H9 (cell line): ENCODE data around the gene CD79A. TPM values are rescaled to one million over a fixed set of nuclear protein-coding genes. Genes with fewer than 3 reads are reported as not detected.

Source experiments
- DNase-seq: peaks from one replicate; pipeline ENCODE4 v3.0.0-alpha.2; 2017
- H2AFZ ChIP-seq: one replicate; pipeline ENCODE4 v1.6.1; 2013; ENCODE audit warnings: mild to moderate bottlenecking, low read length, control low read depth, moderate library complexity
- H2AK5ac ChIP-seq: 2 replicates; pipeline ENCODE4 v1.6.1; 2013; ENCODE audit warnings: low read length, control low read depth, mixed read lengths; ENCODE audit not compliant: insufficient read length
- H2BK120ac ChIP-seq: one replicate; pipeline ENCODE4 v1.6.1; 2013; ENCODE audit warnings: low read depth, mild to moderate bottlenecking, low read length, control low read depth, inconsistent platforms; ENCODE audit not compliant: poor library complexity, severe bottlenecking
- H2BK12ac ChIP-seq: 2 replicates; pipeline ENCODE4 v1.6.1; 2013; ENCODE audit warnings: low read length, control low read depth, mixed read lengths, low read depth; ENCODE audit not compliant: insufficient read length
- H2BK15ac ChIP-seq: 2 replicates; pipeline ENCODE4 v1.6.1; 2013; ENCODE audit warnings: low read depth, low read length, control low read depth
- H2BK20ac ChIP-seq: one replicate; pipeline ENCODE4 v1.6.1; 2013; ENCODE audit warnings: low read depth, mild to moderate bottlenecking, low read length, control low read depth, inconsistent platforms; ENCODE audit not compliant: poor library complexity, severe bottlenecking
- H2BK5ac ChIP-seq: 2 replicates; pipeline ENCODE4 v1.6.1; 2013; ENCODE audit warnings: low read length, control low read depth, mixed read lengths; ENCODE audit not compliant: insufficient read length
- H3K14ac ChIP-seq: 2 replicates; pipeline ENCODE4 v1.6.1; 2013; ENCODE audit warnings: low read length, control low read depth; ENCODE audit not compliant: insufficient read depth
- H3K18ac ChIP-seq: 2 replicates; pipeline ENCODE4 v1.6.1; 2013; ENCODE audit warnings: low read depth, mild to moderate bottlenecking, mixed read lengths, low read length, control low read depth; ENCODE audit not compliant: insufficient read length
- H3K23ac ChIP-seq: 2 replicates; pipeline ENCODE4 v1.6.1; 2013; ENCODE audit warnings: low read length, control low read depth, mixed read lengths, low read depth; ENCODE audit not compliant: insufficient read length
- H3K23me2 ChIP-seq: 2 replicates; pipeline ENCODE4 v1.6.1; 2013; ENCODE audit warnings: low read depth, mild to moderate bottlenecking, mixed read lengths, low read length, control low read depth; ENCODE audit not compliant: insufficient read length, poor library complexity, severe bottlenecking
- H3K27ac ChIP-seq: 2 replicates; pipeline ENCODE4 v1.5.1; 2013; ENCODE audit warnings: low read length, control low read depth, mixed read lengths, low read depth; ENCODE audit not compliant: insufficient read length
- H3K27me3 ChIP-seq: 2 replicates; pipeline ENCODE4 v1.6.1; 2013; ENCODE audit warnings: low read length, control low read depth, inconsistent platforms; ENCODE audit not compliant: insufficient read depth
- H3K4ac ChIP-seq: 2 replicates; pipeline ENCODE4 v1.6.1; 2013; ENCODE audit warnings: low read depth, mild to moderate bottlenecking, control low read depth, inconsistent platforms, low read length, moderate library complexity
- H3K4me1 ChIP-seq: 2 replicates; pipeline ENCODE4 v1.6.1; 2013; ENCODE audit warnings: low read length, control low read depth, inconsistent platforms; ENCODE audit not compliant: insufficient read depth
- H3K4me2 ChIP-seq: 2 replicates; pipeline ENCODE4 v1.6.1; 2013; ENCODE audit warnings: low read length, control low read depth, mixed read lengths; ENCODE audit not compliant: insufficient read length, insufficient read depth
- H3K56ac ChIP-seq: 2 replicates; pipeline ENCODE4 v1.6.1; 2013; ENCODE audit warnings: low read depth, mild to moderate bottlenecking, mixed read lengths, low read length, control low read depth; ENCODE audit not compliant: insufficient read length
- H3K79me1 ChIP-seq: 2 replicates; pipeline ENCODE4 v1.6.1; 2013; ENCODE audit warnings: low read depth, mild to moderate bottlenecking, moderate library complexity, low read length, control low read depth, inconsistent platforms; ENCODE audit not compliant: insufficient read depth, poor library complexity, severe bottlenecking
- H3K79me2 ChIP-seq: 2 replicates; pipeline ENCODE4 v1.6.1; 2013; ENCODE audit warnings: low read length, control low read depth, inconsistent platforms; ENCODE audit not compliant: insufficient read depth
- H3K9ac ChIP-seq: 2 replicates; pipeline ENCODE4 v1.6.1; 2013; ENCODE audit warnings: low read length, control low read depth, mixed read lengths; ENCODE audit not compliant: insufficient read length; ENCODE audit errors: extremely low read depth
- H3K9me3 ChIP-seq: one replicate; pipeline ENCODE4 v1.6.1; 2013; ENCODE audit warnings: low read depth, low read length, inconsistent platforms; ENCODE audit not compliant: control insufficient read depth
- H3T11ph ChIP-seq: one replicate; pipeline ENCODE4 v1.6.1; 2013; ENCODE audit warnings: mild to moderate bottlenecking, low read length, control low read depth, inconsistent platforms
- H4K20me1 ChIP-seq: one replicate; pipeline ENCODE4 v1.6.1; 2013; ENCODE audit not compliant: control insufficient read depth, insufficient read length, insufficient read depth
- H4K5ac ChIP-seq: 2 replicates; pipeline ENCODE4 v1.6.1; 2013; ENCODE audit warnings: low read depth, mild to moderate bottlenecking, mixed read lengths, low read length, control low read depth; ENCODE audit not compliant: insufficient read length
- H4K8ac ChIP-seq: replicated peaks from 2 replicates; pipeline ENCODE4 v1.6.1; 2013; ENCODE audit warnings: low read length, control low read depth, mixed read lengths, low read depth; ENCODE audit not compliant: insufficient read length
- H4K91ac ChIP-seq: 2 replicates; pipeline ENCODE4 v1.6.1; 2013; ENCODE audit warnings: low read depth, mild to moderate bottlenecking, moderate library complexity, mixed read lengths, low read length, control low read depth; ENCODE audit not compliant: insufficient read length
- H3K27ac Mint-ChIP-seq, 3 experiments: 2 replicates in 2 of 3; 3 replicates in 1 of 3; pipeline ENCODE4 v1.8.0; 2020 to 2021; ENCODE audit warnings: mixed read lengths in 3 of 3, mild to moderate bottlenecking in 1 of 3, moderate library complexity in 1 of 3
- H3K27me3 Mint-ChIP-seq: 2 replicates; pipeline ENCODE4 v1.8.0; 2021; ENCODE audit warnings: low read depth, mild to moderate bottlenecking, moderate library complexity, mixed read lengths
- H3K36me3 Mint-ChIP-seq, 3 experiments: 2 replicates in 2 of 3; 3 replicates in 1 of 3; pipeline ENCODE4 v1.8.0; 2020 to 2021; ENCODE audit warnings: low read depth in 3 of 3, mixed read lengths in 3 of 3; ENCODE audit not compliant: insufficient read depth in 1 of 3
- H3K4me1 Mint-ChIP-seq, 2 experiments: 2 replicates each; pipeline ENCODE4 v1.8.0; 2020; ENCODE audit warnings: mixed read lengths in 2 of 2
- H3K4me3 Mint-ChIP-seq, 2 experiments: 2 replicates in 1 of 2; 3 replicates in 1 of 2; pipeline ENCODE4 v1.8.0; 2020 to 2021; ENCODE audit warnings: mild to moderate bottlenecking in 2 of 2, mixed read lengths in 2 of 2, moderate library complexity in 1 of 2
- H3K9me3 Mint-ChIP-seq, 2 experiments: 2 replicates in 1 of 2; 3 replicates in 1 of 2; pipeline ENCODE4 v1.8.0; 2020; ENCODE audit warnings: mild to moderate bottlenecking in 2 of 2, mixed read lengths in 2 of 2, moderate library complexity in 1 of 2
- WGBS: extraction: QIAGEN DNeasy Blood & Tissue Kit; methylation state at CpG from one replicate; pipeline ENCODE4 v1.1.7; 2013; ENCODE audit warnings: missing lambda C conversion rate, low lambda C conversion rate, mixed read lengths; ENCODE audit not compliant: insufficient read length; ENCODE audit errors: extremely low coverage; 5-methylcytosine and 5-hydroxymethylcytosine counted together
- long read RNA-seq: library from polyadenylated mRNA; unstranded; transcript quantifications from one replicate; pipeline ENCODE4 v2.0.0, GENCODE V29; 2020
- total RNA-seq: library from RNA; stranded (reverse); gene quantifications from 2 replicates; pipeline ENCODE4 v1.2.1, GENCODE V29; 2021
- TF ChIP-seq, protein P1 (sequence below): fragments of 200-600 bp; sonication (generic); conservative IDR thresholded peaks from 3 replicates; pipeline ENCODE4 v1.8.0; 2021; ENCODE audit warnings: antibody characterized with exemption, mild to moderate bottlenecking

Gene CD79A
- 0.22 and 0.39 TPM in 2 replicates for total RNA-seq
- long read RNA-seq, result 0 reads

DNA sequence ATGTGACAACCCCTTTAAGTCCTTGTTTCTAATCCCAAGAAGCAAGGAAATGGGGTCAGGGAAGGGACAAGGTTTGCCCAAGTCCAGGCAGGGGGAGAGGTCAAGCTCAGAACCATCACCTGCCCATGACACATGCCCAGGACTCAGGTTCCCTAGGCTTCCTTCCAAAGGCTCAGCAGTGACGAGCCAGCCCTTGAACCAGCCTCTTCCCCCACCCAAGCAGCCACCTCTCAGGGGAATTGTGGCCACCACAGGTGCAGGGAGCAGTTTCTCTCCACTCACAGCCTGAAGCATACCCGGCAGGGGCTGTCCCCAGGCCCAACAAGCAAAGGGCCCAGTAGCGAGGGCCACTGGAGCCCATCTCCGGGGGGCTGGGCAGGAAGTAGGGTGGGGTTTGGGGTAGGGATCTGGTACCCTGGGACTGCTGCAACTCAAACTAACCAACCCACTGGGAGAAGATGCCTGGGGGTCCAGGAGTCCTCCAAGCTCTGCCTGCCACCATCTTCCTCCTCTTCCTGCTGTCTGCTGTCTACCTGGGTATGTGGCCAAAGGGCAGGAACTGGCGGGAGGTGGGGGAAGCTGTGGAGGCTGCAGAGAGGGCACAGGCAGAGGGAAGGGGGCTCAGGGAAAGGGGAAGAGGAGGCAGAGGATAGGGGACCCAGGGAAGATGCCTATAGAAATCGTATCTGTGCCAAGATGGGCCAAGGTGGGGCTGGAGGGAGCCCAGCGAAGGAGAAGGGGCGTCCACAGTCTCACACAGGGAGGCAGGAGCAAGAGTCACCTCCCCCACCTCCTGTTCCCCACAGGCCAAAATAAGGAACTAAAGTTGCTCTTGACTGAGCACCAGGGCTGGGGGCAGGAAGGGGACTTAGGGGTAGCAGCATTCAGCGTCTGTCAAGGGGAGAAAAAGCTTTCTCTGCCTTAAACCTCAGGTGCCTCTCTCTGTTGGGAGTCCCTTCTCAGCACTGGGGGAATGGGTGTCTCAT lies at the start of gene CD79A:
TSS of gene CD79A (plus strand) at position 433 of the 986 bp plus-strand sequence. CDS start at position 459, 26 bp downstream.
- H2BK12ac ChIP-seq, result no peak within 1 kb of the TSS

More for the DNA sequence above, at the start of gene CD79A:
- Histone ChIP-seq H3K14ac (no peak within 1 kb of the TSS), H2BK15ac (no peak within 1 kb of the TSS), H3K4me1 (no peaks in the 10 kb centered on the region), H3K23me2 (no peaks in the 10 kb centered on the region), H2BK5ac (no peak within 1 kb of the TSS), H4K8ac (no peak within 1 kb of the TSS), H3K9me3 (no peaks in the 10 kb centered on the region), H4K5ac (no peak within 1 kb of the TSS), H3K56ac (no peak within 1 kb of the TSS), H4K91ac (no peak within 1 kb of the TSS), H3K27ac (no peak within 1 kb of the TSS), H3K18ac (no peak within 1 kb of the TSS), H2AFZ (no peak within 1 kb of the TSS), H3K23ac (no peak within 1 kb of the TSS), H3K79me1 (no peaks in the 10 kb centered on the region), H3K4me2 (no peak within 1 kb of the TSS), H3K4ac (no peak within 1 kb of the TSS), H3K9ac (no peak within 1 kb of the TSS), H3K27me3 (no peaks in the 10 kb centered on the region), H2BK120ac (no peak within 1 kb of the TSS), H2BK20ac (no peak within 1 kb of the TSS), H3T11ph (no peak within 1 kb of the TSS), H3K79me2 (no peaks in the 10 kb centered on the region), H2AK5ac (no peak within 1 kb of the TSS), H4K20me1 (no peaks in the 10 kb centered on the region)
- Mint-ChIP-seq H3K36me3 (no peaks in the 10 kb centered on the region), H3K4me3 (no peak within 1 kb of the TSS), H3K4me1 (peaks cover 3 to 18% of the 10 kb centered on the region in 2 experiments), H3K27me3 (peaks cover 42% of the 10 kb centered on the region), H3K9me3 (no peaks in the 10 kb centered on the region), H3K27ac (no peak within 1 kb of the TSS; a peak in 1 of 7 replicates)
- DNase-seq, result no peak
- WGBS, result no CpG with 5 or more reads among the region's 9 CpGs
- TF ChIP-seq, protein P1, sequence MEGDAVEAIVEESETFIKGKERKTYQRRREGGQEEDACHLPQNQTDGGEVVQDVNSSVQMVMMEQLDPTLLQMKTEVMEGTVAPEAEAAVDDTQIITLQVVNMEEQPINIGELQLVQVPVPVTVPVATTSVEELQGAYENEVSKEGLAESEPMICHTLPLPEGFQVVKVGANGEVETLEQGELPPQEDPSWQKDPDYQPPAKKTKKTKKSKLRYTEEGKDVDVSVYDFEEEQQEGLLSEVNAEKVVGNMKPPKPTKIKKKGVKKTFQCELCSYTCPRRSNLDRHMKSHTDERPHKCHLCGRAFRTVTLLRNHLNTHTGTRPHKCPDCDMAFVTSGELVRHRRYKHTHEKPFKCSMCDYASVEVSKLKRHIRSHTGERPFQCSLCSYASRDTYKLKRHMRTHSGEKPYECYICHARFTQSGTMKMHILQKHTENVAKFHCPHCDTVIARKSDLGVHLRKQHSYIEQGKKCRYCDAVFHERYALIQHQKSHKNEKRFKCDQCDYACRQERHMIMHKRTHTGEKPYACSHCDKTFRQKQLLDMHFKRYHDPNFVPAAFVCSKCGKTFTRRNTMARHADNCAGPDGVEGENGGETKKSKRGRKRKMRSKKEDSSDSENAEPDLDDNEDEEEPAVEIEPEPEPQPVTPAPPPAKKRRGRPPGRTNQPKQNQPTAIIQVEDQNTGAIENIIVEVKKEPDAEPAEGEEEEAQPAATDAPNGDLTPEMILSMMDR, result no peak
